ENCODE measurements around the gene TFB1M. TPM values are rescaled to one million over a fixed set of nuclear protein-coding genes. Genes with fewer than 3 reads are reported as not detected.
A peak's percentile ranks its signal among the peaks of the same experiment; 100 is the strongest.
"Not testable (repeated sequence)": the region's sequence is repeated elsewhere in the genome, so short reads cannot be mapped to it uniquely, and the experiment has no call there.

Gene TFB1M
- total RNA-seq, 1 experiment from 2014 or later: 21.2 TPM

DNA sequence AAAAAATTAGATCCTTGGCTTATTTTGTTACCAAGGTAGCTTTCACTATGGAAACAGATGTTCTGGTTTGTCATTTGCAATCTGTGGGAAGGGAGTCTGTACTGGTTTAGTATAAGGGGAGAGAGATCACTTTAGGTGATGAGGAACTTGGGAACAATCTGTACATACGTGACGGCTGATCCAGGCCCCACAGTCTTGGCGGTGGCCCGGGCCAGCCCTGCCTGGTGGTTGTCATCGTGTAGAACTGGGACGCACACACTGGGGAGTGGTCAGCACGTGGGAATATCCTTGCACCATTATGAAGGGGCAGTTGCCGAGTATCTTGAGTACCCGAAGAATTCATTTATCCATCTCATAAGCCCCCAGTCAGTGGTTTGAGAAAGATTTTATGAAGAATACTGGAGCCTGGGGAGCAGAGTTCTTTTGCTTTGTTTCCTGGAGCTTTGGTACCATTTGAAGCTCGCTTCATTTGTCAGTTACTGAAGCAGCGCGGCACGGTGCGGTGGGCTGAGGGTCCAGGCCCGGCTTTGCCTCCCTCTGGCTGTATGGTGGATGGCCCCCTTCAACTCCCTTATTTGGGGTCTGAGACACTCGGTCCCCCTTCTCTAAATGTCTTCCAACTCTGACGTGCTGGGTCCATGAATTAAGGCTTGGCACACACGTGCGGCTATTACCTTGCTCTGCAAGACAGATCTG is 73.2 kb downstream of the TFB1M start:
- no peak for DNase-seq (ENCODE audit: low read depth)

DNA sequence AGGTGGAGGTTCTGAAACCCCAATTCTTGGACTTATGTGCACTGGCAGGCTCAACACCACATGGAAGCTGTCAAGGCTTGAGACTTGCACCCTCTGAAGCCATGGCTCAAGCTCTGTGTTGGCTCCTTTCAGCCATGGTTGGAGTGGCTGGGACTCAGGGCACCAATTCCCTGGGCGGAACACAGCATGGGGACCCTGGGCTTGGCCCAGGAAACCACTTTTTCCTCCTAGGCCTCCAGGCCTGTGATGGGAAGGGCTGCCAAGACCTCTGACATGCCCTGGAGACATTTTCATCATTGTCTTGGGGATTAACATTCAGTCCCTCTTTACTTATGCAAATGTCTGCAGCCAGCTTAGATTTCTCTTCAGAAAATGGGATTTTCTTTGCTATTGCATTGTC is 76.7 kb downstream of the TFB1M start:
- DNase-seq (ENCODE audit: low read depth): no peak

DNA sequence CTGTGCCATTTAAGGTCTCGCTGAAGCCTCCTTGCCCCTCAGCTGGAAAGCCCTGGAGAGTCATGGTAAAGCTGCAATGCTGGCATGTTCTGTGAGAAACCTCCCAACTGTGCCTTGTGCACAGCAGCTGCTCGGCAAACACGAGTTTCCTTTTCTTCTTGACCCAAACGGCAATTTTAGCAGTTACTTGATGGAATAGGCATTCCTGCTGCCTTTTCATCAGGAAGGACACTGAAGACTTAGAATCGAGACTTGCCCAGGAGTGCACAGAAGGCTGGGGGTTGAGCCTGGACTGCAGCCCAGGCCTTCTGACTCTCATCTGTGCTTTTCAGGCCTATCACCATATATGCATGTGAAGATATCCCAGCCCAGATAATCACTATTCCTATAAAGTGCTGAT is 79.2 kb downstream of the TFB1M start:
- DNase-seq (ENCODE audit: low read depth): no peak

GRCh38 chr6:155234687-155235086 is 79.6 kb downstream of the TFB1M start:
- no peak for DNase-seq (ENCODE audit: low read depth)

DNA sequence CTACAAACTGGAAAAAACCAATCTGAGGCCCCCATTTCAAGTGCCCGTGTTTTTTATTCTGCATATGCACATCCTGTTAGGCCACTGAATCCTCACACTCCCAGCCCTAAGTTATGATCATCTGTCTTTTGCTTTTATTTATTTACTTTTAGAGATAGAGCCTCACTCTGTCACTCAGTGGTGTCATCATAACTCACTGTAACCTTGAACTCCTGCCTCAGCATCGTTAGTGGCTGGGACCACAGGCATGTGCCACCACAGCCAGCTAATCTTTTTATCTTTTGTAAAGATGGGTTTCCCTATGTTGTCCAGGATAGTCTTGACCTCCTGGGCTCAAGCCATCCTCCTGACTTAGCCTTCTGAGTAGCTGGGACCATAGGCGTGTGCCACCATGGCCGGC is 80.1 kb downstream of the TFB1M start:
- no peak for DNase-seq (ENCODE audit: low read depth)

- no peak for DNase-seq (ENCODE audit: low read depth)
These were observed 81.4 kb downstream of the TFB1M start for GRCh38 chr6:155232848-155233247.

DNA sequence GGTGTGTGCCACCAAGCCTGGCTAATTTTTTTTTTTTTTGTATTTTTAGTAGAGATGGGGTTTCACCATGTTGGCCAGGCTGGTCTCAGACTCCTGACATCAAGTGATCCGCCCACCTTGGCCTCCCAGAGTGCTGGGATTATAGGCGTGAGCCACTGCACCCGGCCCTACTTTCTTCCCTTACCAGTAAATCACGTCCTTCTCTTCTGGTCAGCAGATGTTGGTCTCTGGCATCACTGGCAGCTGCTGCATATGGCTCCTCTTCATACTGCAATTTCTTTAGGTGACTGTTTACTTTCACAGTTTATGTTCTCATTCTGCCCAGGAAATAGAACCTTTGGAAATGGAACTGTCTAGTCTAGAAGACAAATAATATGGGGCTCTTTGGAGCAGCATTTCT is 83.3 kb downstream of the TFB1M start:
- not testable (repeated sequence) for DNase-seq (ENCODE audit: low read depth)

DNA sequence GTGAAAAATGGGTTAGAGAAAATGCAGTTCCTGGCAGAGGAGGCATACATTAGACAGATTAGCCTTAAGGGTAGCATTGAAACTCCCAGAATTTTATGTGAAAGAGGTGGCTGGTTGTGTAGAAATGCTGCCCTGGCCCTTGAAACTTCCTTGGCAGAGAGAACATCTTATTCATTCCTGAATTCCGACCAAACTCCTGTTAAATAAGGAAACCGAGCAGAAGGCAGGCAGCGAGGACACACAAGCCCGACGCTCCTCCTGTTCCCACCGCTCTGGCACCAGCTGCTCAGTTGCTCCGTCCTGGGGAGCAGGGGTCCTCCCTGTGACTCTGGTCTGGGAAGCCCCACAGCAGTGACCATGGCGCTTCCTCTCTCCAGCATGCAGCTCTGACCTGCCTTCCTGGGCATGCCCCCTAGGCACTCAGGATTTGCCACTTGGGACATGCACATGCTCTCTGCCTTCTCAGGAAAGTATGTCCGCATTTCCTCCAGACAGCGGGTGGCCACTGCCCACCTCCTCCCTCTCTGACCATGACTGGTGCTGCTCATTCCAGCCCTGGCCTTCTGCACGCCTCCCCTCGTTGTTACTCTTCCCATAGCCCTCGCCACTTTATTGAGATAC is 85.6 kb downstream of the TFB1M start:
- DNase-seq (ENCODE audit: low read depth): no peak

DNA sequence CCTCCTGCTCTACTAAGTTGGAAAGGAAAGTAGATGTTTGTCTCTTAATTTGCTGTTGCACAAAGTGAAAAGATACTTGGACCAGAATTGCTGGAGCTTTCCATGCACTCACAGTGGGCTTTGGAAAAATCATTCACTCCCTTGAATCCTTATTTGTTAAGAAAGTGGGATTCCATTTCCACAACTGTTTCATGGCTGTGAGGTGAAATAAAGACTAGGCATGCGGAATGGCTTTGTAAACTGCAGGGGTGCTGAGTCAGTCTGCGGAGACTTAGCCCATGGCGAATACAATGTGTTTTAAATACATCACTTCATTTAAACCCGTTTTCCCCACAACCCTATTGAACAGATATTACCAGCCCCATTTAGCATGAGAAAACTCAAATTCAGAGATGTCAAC is 87.2 kb downstream of the TFB1M start:
- no peak for DNase-seq (ENCODE audit: low read depth)

DNA sequence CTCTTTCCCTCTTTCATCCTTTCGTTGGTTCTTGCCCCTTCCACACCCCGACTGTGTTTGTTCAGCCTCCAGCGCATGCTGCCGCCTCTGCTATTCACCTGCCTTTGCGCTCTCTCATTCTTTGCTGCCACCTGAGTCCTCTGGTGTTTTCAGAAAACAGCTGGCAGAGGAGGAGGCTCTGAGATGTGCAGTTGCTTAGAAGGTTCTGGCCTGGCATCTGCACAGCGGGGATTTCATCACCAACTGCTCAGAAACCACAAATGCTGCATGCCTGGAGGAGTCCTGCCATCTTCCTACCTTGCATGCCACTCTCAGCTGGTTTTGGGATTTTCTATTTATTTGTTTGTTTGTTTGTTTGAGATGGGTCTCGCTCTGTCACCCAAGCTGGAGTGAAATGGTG is 89.7 kb downstream of the TFB1M start:
- peak; percentile 36 for DNase-seq (ENCODE audit: low read depth)

DNA sequence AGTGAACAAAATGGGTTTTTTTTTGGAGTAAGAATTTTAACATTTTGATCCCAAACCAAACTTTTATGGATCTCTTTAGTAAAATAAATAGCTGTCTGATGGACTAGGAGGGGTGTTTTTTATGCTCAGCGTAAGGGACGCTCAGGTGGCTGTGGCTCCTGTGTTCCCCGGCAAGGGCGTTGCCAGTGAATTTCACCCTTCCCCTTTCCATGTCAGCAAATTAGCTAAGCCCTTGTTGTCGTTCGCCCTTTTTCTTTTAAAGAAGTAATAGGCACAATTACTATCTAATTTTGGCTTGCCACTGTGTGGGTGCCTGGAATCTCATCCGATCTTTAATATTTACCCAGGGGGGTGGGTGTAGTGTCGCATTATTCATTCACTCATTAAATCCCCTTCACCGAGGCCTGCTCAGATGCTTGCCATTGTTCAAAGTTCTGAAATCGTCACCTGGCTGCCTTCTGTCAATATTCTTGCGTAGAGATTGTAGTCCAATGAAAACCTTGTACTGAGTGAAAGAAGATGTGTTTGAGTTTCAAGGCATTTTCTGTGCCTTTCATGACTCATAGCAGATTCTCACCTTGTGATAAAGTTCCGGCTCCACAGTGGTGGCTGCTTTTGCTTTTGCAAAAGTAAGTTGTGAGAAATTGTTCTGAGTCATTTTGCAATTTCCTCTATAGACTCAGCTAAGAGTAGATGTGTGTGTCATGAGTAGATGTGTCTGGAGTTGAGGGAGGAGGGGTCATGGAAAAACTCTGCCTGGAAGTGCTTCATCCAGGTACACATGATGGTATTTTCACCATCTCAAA is 90.4 kb downstream of the TFB1M start:
- DNase-seq (ENCODE audit: low read depth): peak; percentile 74

DNA sequence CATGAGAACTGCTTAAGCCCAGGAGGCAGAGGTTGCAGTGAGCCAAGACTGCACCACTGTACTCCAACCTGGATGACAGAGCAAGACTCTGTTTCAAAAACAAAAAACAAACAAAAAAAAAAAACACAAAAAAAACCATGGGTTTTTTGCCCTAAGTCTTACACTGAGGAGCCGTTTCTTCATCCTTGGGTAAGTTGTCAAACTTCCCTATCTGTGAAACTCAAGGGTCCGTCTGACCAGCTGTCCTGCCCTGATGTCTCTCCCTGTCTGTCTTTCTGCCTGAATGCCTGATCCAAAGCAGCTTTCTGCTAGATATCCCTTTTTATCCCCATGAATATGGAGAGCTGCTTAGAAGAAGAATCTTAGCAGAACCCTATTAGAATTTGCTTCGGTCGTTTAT is 91.8 kb downstream of the TFB1M start:
- DNase-seq (ENCODE audit: low read depth): no peak

- no peak for DNase-seq (ENCODE audit: low read depth)
These were observed 93.2 kb downstream of the TFB1M start for GRCh38 chr6:155221086-155221485.

DNA sequence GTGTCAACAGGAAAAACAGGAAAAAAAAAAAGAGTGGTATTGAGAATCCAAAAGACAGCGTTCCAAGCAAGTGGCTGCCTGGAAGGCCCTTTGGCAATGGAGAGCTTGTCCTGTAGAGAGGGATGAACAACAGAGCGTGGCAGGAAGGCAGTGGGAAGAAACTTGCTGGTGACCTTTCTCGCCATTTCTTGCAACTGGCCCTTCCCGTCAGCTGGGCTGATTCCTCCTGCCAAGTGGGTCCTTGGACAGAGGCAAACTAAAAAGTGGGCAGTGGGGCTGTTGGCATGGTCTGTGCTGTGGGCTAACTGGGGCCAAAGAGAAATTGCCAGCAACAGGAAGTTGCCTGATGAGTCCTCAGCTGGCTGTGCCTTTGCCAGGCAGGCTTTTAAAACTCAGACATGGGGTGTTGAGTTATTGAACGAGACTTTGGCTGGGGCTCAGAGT is 94.4 kb downstream of the TFB1M start:
- no peak for DNase-seq (ENCODE audit: low read depth)

GRCh38 chr6:155219299-155219698 is 95.0 kb downstream of the TFB1M start:
- DNase-seq (ENCODE audit: low read depth): no peak

DNA sequence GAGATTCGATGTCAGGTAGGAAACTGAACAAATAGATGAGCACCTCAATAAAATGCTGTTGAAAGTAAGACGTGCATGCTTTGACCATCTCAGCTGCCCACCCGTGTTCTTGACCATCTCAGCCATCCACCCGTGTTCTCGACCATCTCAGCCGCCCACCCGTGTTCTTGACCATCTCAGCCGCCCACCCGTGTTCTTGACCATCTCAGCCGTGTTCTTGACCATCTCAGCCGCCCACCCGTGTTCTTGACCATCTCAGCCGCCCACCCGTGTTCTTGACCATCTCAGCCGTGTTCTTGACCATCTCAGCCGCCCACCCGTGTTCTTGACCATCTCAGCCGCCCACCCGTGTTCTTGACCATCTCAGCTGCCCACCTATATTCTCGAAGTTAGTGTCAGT is 95.6 kb downstream of the TFB1M start:
- DNase-seq (ENCODE audit: low read depth): not testable (repeated sequence)

GRCh38 chr6:155216312-155217046 is 97.8 kb downstream of the TFB1M start:
- DNase-seq (ENCODE audit: low read depth): no peak

DNA sequence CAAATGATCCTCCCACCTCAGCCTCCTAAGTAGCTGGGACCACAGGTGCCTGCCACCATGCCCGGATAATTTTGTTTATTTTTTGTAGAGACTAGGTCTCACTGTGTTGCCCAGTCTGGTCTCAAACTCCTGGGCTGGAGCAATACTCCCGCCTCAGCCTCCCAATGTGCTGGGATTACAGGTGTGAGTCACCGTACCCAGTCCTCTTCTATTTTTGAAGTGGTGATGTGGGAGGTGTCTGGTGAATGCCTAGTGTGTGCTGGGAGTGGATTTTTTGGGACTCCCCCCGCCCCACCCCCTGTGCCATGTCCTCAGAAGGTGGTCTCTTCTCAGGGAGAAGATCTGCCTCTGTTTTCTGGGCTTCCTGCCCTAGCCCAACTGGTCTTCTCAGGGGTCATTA is 98.4 kb downstream of the TFB1M start:
- DNase-seq (ENCODE audit: low read depth): no peak

- DNase-seq (ENCODE audit: low read depth): no peak
These were observed 100.5 kb downstream of the TFB1M start for GRCh38 chr6:155213611-155214372.

DNA sequence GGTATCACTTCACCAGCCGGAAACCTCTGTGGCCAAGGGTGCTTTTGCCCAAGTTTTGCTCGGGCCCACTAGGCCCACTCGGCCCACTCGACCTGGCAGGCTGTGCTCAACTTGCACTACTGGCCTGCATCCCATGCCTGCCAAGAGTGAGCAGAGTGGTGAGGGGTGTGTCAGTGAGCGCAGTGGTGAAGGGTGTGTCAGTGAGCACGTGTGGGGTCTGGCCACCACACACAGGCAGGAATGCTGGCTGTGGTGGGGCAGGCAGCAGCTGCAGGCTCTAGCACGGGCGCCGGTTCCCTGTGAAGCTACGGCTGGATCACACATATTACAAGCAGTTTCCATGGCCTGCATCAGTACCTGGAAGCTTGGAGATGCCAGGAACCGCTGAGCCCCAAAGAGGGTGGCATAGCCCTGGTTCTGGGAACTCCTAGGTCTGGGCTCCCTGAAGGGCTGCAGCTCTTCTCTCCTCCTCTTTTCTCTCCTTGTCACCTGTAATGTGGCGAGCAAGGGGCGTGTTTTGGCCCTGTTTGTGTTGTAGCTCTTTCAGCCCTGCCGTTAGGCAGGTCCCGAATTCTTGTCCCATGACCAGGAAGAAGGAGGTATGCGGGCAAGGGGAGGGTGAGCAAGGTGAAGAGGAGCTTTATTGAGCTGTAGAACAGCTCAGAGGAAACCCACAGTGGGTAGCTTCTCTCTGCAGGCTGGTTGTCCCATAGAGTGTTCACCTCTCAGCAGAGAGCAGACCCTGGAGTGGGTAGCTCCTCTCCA is 101.5 kb downstream of the TFB1M start:
- DNase-seq (ENCODE audit: low read depth): peak; percentile 84

Measured in LHCN-M2 (cell line).